Sigmoid colon (tissue), 4 donors: ENCODE data around the gene NR3C2.

Experiments
- EP300 ChIP-seq, 4 donors: sonication (generic); formaldehyde crosslinking; IDR thresholded peaks; one replicate each; pipeline ENCODE4 v1.6.1; 2017; ENCODE audit warnings: antibody characterized with exemption in 4 of 4
- POLR2A ChIP-seq, 2 donors: fragments of 450-650 bp; IDR thresholded peaks; one replicate each; pipeline ENCODE4 v1.6.1; 2016; ENCODE audit warnings: antibody characterized with exemption in 2 of 2, mild to moderate bottlenecking in 2 of 2, moderate library complexity in 2 of 2
- POLR2AphosphoS5 ChIP-seq, 4 donors: sonication (generic); formaldehyde crosslinking; IDR thresholded peaks; one replicate each; pipeline ENCODE4 v1.6.1; 2017; ENCODE audit warnings: antibody characterized with exemption in 4 of 4
- TF ChIP-seq, protein P1 (sequence below), 4 experiments: fragments of 450-650 bp in 3 of 4; fragments of 200-600 bp in 1 of 4; IDR thresholded peaks; one replicate each; pipeline ENCODE4 v1.5.1; 2016 to 2019; ENCODE audit warnings: antibody characterized with exemption in 4 of 4, mild to moderate bottlenecking in 3 of 4, moderate library complexity in 2 of 4

- TF ChIP-seq, protein P1, sequence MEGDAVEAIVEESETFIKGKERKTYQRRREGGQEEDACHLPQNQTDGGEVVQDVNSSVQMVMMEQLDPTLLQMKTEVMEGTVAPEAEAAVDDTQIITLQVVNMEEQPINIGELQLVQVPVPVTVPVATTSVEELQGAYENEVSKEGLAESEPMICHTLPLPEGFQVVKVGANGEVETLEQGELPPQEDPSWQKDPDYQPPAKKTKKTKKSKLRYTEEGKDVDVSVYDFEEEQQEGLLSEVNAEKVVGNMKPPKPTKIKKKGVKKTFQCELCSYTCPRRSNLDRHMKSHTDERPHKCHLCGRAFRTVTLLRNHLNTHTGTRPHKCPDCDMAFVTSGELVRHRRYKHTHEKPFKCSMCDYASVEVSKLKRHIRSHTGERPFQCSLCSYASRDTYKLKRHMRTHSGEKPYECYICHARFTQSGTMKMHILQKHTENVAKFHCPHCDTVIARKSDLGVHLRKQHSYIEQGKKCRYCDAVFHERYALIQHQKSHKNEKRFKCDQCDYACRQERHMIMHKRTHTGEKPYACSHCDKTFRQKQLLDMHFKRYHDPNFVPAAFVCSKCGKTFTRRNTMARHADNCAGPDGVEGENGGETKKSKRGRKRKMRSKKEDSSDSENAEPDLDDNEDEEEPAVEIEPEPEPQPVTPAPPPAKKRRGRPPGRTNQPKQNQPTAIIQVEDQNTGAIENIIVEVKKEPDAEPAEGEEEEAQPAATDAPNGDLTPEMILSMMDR (IDR thresholded peaks at IDR 0.05) = no peak
- no peak for TF ChIP-seq POLR2A (IDR thresholded peaks at IDR 0.05)
- no peak for TF ChIP-seq POLR2AphosphoS5 (IDR thresholded peaks at IDR 0.05)
- no peak for TF ChIP-seq EP300 (IDR thresholded peaks at IDR 0.05)
These were observed 237.3 kb downstream of the NR3C2 start for GRCh38 chr4:148204892-148205291.
